IMR-90 (cell line): ENCODE results near the gene FNBP1. TPM values are rescaled to one million over a fixed set of nuclear protein-coding genes. Genes with fewer than 3 reads are reported as not detected.

Experiments used
- ATAC-seq: fragments of 200-7000 bp; cut with Tn5 transposase; 2 replicates; pipeline ENCODE4 v1.9.1; 2020; ENCODE audit warnings: low read depth, mild to moderate bottlenecking, moderate library complexity
- BruUV-seq: library from RNA; stranded (reverse); fragments of 400-500 nt; replicated peaks from 2 replicates; lab custom pipeline; 2021; lab: Mats Ljungman, UMichigan
- CTCF ChIA-PET: fragments of 300-600 bp; formaldehyde crosslinking; extraction: SDS; loops from one replicate; lab custom pipeline; 2021; ENCODE audit warnings: antibody characterized with exemption; lab: Yijun Ruan, JAX
- POLR2A ChIA-PET: fragments of 300-600 bp; sonication (Branson Sonifier 250); formaldehyde crosslinking; loops from one replicate; lab custom pipeline; 2022; ENCODE audit warnings: antibody characterized with exemption; ENCODE audit not compliant: unreplicated experiment; lab: Charles Lee
- DNase-seq: peaks from one replicate; pipeline ENCODE4 v3.0.0; 2013
- H2AFZ ChIP-seq: replicated peaks from 2 replicates; pipeline ENCODE3; 2013; ENCODE audit warnings: low read length, mild to moderate bottlenecking; ENCODE audit not compliant: poor library complexity
- H2AK5ac ChIP-seq: 2 replicates; pipeline ENCODE4 v1.6.1; 2013; ENCODE audit warnings: low read depth, low read length, inconsistent platforms
- H2AK9ac ChIP-seq: replicated peaks from 2 replicates; pipeline ENCODE3; 2013; ENCODE audit warnings: mild to moderate bottlenecking, low read depth, low read length, moderate library complexity; ENCODE audit not compliant: poor library complexity
- H2BK120ac ChIP-seq: 2 replicates; pipeline ENCODE4 v1.6.1; 2013; ENCODE audit warnings: low read depth, low read length, inconsistent platforms
- H2BK15ac ChIP-seq: 3 replicates; pipeline ENCODE4 v1.6.1; 2013; ENCODE audit warnings: low read depth, low read length, inconsistent platforms
- H2BK20ac ChIP-seq: 2 replicates; pipeline ENCODE4 v1.6.1; 2013; ENCODE audit warnings: low read depth, mild to moderate bottlenecking, inconsistent platforms, low read length, moderate library complexity
- H2BK5ac ChIP-seq: 2 replicates; pipeline ENCODE4 v1.6.1; 2013; ENCODE audit warnings: mild to moderate bottlenecking, low read depth, low read length, inconsistent platforms; ENCODE audit not compliant: poor library complexity, severe bottlenecking
- H3K14ac ChIP-seq: replicated peaks from 2 replicates; pipeline ENCODE4 v1.6.1; 2013; ENCODE audit warnings: low read depth, low read length, inconsistent platforms
- H3K18ac ChIP-seq: 2 replicates; pipeline ENCODE4 v1.6.1; 2013; ENCODE audit warnings: low read depth, low read length, control low read depth
- H3K23ac ChIP-seq: 2 replicates; pipeline ENCODE4 v1.6.1; 2013; ENCODE audit warnings: low read depth, low read length, inconsistent platforms
- H3K27ac ChIP-seq: 2 replicates; pipeline ENCODE4 v1.5.1; 2013; ENCODE audit warnings: mild to moderate bottlenecking, control low read depth, low read length; ENCODE audit not compliant: insufficient read depth
- H3K27me3 ChIP-seq: 2 replicates; pipeline ENCODE4 v1.6.1; 2013; ENCODE audit warnings: low read length; ENCODE audit not compliant: control insufficient read depth, insufficient read depth
- H3K36me3 ChIP-seq: 2 replicates; pipeline ENCODE4 v1.6.1; 2013; ENCODE audit warnings: low read length, mixed read lengths; ENCODE audit not compliant: control insufficient read depth, insufficient read depth
- H3K4ac ChIP-seq: 2 replicates; pipeline ENCODE4 v1.6.1; 2013; ENCODE audit warnings: low read depth, low read length, inconsistent platforms
- H3K4me1 ChIP-seq: 2 replicates; pipeline ENCODE4 v1.6.1; 2013; ENCODE audit warnings: low read length, mixed read lengths; ENCODE audit not compliant: control insufficient read depth, insufficient read depth
- H3K4me2 ChIP-seq: 2 replicates; pipeline ENCODE4 v1.6.1; 2013; ENCODE audit warnings: low read depth, mild to moderate bottlenecking, control low read depth, low read length, moderate library complexity
- H3K4me3 ChIP-seq: 2 replicates; pipeline ENCODE4 v1.5.1; 2013; ENCODE audit warnings: low read depth, mild to moderate bottlenecking, control low read depth, low read length, moderate library complexity; ENCODE audit not compliant: insufficient read depth
- H3K56ac ChIP-seq: 2 replicates; pipeline ENCODE4 v1.6.1; 2013; ENCODE audit warnings: low read length, inconsistent platforms; ENCODE audit not compliant: insufficient read depth; ENCODE audit errors: extremely low read depth
- H3K79me1 ChIP-seq, 2 experiments: 2 replicates each; pipeline ENCODE4 v1.6.1; 2013; ENCODE audit warnings: low read length in 2 of 2, inconsistent platforms in 1 of 2, low read depth in 1 of 2
- H3K9ac ChIP-seq: 2 replicates; pipeline ENCODE4 v1.6.1; 2013; ENCODE audit warnings: low read depth, low read length, control low read depth
- H3K9me1 ChIP-seq: 2 replicates; pipeline ENCODE4 v1.6.1; 2013; ENCODE audit warnings: low read length, inconsistent platforms; ENCODE audit not compliant: insufficient read depth
- H3K9me3 ChIP-seq: 2 replicates; pipeline ENCODE4 v1.6.1; 2013; ENCODE audit warnings: low read length; ENCODE audit not compliant: control insufficient read depth, insufficient read depth
- H4K20me1 ChIP-seq: 2 replicates; pipeline ENCODE4 v1.6.1; 2013; ENCODE audit warnings: low read length, inconsistent platforms; ENCODE audit not compliant: insufficient read depth
- H4K5ac ChIP-seq: 2 replicates; pipeline ENCODE4 v1.6.1; 2013; ENCODE audit warnings: mild to moderate bottlenecking, low read depth, low read length, control low read depth
- H4K8ac ChIP-seq, 2 experiments: 2 replicates each; pipeline ENCODE4 v1.6.1; 2013; ENCODE audit warnings: low read depth in 2 of 2, low read length in 2 of 2, control low read depth in 1 of 2, inconsistent platforms in 1 of 2
- H4K91ac ChIP-seq: 2 replicates; pipeline ENCODE4 v1.6.1; 2013; ENCODE audit warnings: low read depth, low read length, inconsistent platforms; ENCODE audit not compliant: insufficient read depth
- BHLHE40 ChIP-seq: fragments of 150-350 bp; IDR thresholded peaks from 2 replicates; pipeline ENCODE4 v1.6.1; 2016; ENCODE audit warnings: mild to moderate bottlenecking, low read depth, low read length
- CEBPB ChIP-seq: IDR thresholded peaks from 2 replicates; pipeline ENCODE4 v1.6.1; 2012; ENCODE audit warnings: low read depth, low read length, improper control_type of control experiment
- CHD1 ChIP-seq: IDR thresholded peaks from 2 replicates; pipeline ENCODE4 v1.6.1; 2012; ENCODE audit warnings: low read depth, low read length, improper control_type of control experiment
- FOS ChIP-seq: fragments of 150-350 bp; IDR thresholded peaks from 2 replicates; pipeline ENCODE4 v1.6.1; 2016; ENCODE audit warnings: low read depth, low read length
- MAFK ChIP-seq: IDR thresholded peaks from 2 replicates; pipeline ENCODE4 v1.6.1; 2012; ENCODE audit warnings: low read depth, low read length, improper control_type of control experiment
- MXI1 ChIP-seq: IDR thresholded peaks from 2 replicates; pipeline ENCODE4 v1.6.1; 2012; ENCODE audit warnings: low read depth, mild to moderate bottlenecking, low read length, moderate library complexity, borderline replicate concordance
- POLR2A ChIP-seq: IDR thresholded peaks from 2 replicates; pipeline ENCODE4 v1.6.1; 2012; ENCODE audit warnings: mild to moderate bottlenecking, low read depth, low read length
- RAD21 ChIP-seq: IDR thresholded peaks from 2 replicates; pipeline ENCODE4 v1.6.1; 2012; ENCODE audit warnings: low read length, improper control_type of control experiment
- RCOR1 ChIP-seq: IDR thresholded peaks from 2 replicates; pipeline ENCODE4 v1.6.1; 2012; ENCODE audit warnings: mild to moderate bottlenecking, low read length, improper control_type of control experiment; ENCODE audit not compliant: insufficient replicate concordance
- RFX5 ChIP-seq: IDR thresholded peaks from 2 replicates; pipeline ENCODE4 v1.8.0; 2012; ENCODE audit warnings: low read depth, mild to moderate bottlenecking, low read length, moderate library complexity
- dilution Hi-C: fragments of 300-500 bp; cut with HindIII; formaldehyde crosslinking; loops from one replicate; pipeline ENCODE4 v1.14.3; 2018; ENCODE audit warnings: low sequenced_read_pairs; ENCODE audit not compliant: unreplicated experiment
- in situ Hi-C: fragments of 300-500 bp; cut with MboI; formaldehyde crosslinking; loops from 3 replicates; pipeline ENCODE4 v1.14.3; 2019; ENCODE audit warnings: low sequenced_read_pairs, inconsistent platforms, mixed read lengths
- intact Hi-C: fragments of 100-400 bp; cut with micrococcal nuclease; formaldehyde crosslinking; loops from 2 replicates; pipeline ENCODE4 v1.10.0; 2022
- polyA plus RNA-seq, 3 experiments: library from polyadenylated mRNA; depleted of rRNA; stranded (reverse); fragments of >200 nt; gene quantifications; 2 replicates each; pipeline ENCODE4 v1.2.3, GENCODE V29; 2012; ENCODE audit warnings: low replicate concordance in 1 of 3
- total RNA-seq: library from RNA; depleted of rRNA; stranded (reverse); fragments of >200 nt; gene quantifications from 2 replicates; pipeline ENCODE4 v1.2.3, GENCODE V29; 2012
- TF ChIP-seq, protein P1 (sequence below): conservative IDR thresholded peaks from 2 replicates; pipeline ENCODE4 v1.5.1; 2012; ENCODE audit warnings: mild to moderate bottlenecking, low read depth, low read length, improper control_type of control experiment

FNBP1 gene
- total and polyA plus RNA-seq, 2 of the 4 experiments (the other 2 are of a cell fraction), result 10.3 to 15.4 TPM

DNA sequence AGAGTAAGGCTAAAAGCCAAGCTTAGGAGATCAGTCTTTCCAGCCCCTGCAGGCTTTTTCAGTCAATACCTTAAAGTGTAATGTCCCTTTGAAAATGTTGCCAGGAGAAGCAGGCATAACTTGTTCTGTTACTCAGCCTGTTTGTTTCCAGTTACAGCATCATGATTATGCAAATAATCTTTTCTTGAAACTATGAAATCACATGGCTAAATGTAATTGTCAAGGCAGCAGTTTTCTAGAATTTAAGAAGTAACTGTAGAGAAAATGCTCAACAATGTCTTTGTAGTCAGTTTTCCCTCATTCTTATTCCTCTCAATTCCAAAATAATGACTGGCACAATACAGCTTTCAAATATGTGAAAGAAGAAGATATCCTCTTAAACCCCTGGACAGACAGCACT lies 8.9 kb upstream of the FNBP1 start:
- no peak overlapping the region for H4K8ac ChIP-seq
- no peak overlapping the region for H2AK5ac ChIP-seq
- H3K14ac ChIP-seq, result no peak overlapping the region
- peaks cover 16 to 44% of the 10 kb centered on the region in 2 experiments for H3K79me1 ChIP-seq
- no peak overlapping the region for H2BK20ac ChIP-seq
- no peak overlapping the region for H2BK5ac ChIP-seq
- peaks cover under 1% of the 10 kb centered on the region; the same call in 1 of the 2 replicates for H4K20me1 ChIP-seq
- DNase-seq (no peak), ATAC-seq (no peak)
- no peak overlapping the region for H2AFZ ChIP-seq
- intact Hi-C loops (no loop called here), in situ Hi-C loops (loop anchor here (25.0 kb wide), 1 partner anchor 165 kb away; no protein-coding TSS in a partner anchor), dilution Hi-C loops (no loop called here)
- H2BK15ac ChIP-seq, result no peak overlapping the region
- BruUV-seq, result no TSS peak
- H3K23ac ChIP-seq, result no peak overlapping the region; the same call in 1 of the 2 replicates
- no peak overlapping the region for H4K5ac ChIP-seq
- no peaks in the 10 kb centered on the region for H3K27me3 ChIP-seq
- CTCF ChIA-PET, result no interaction called here
- H3K18ac ChIP-seq, result no peak overlapping the region
- H3K9me1 ChIP-seq, result peaks cover 2% of the 10 kb centered on the region; the same call in 1 of the 2 replicates
- no peak overlapping the region for H2AK9ac ChIP-seq
- no peak overlapping the region for H3K9ac ChIP-seq
- no peaks in the 10 kb centered on the region for H3K36me3 ChIP-seq
- H3K9me3 ChIP-seq, result no peaks in the 10 kb centered on the region
- H3K4me1 ChIP-seq, result no peaks in the 10 kb centered on the region
- H3K4me2 ChIP-seq, result no peak overlapping the region
- H3K4me3 ChIP-seq, result no peak overlapping the region
- no peak overlapping the region for H3K56ac ChIP-seq
- TF ChIP-seq CHD1 (no peak), CEBPB (no peak), MXI1 (no peak), POLR2A (no peak), RFX5 (no peak), BHLHE40 (no peak), RCOR1 (no peak), FOS (no peak), RAD21 (no peak), MAFK (no peak)
- TF ChIP-seq, protein P1, sequence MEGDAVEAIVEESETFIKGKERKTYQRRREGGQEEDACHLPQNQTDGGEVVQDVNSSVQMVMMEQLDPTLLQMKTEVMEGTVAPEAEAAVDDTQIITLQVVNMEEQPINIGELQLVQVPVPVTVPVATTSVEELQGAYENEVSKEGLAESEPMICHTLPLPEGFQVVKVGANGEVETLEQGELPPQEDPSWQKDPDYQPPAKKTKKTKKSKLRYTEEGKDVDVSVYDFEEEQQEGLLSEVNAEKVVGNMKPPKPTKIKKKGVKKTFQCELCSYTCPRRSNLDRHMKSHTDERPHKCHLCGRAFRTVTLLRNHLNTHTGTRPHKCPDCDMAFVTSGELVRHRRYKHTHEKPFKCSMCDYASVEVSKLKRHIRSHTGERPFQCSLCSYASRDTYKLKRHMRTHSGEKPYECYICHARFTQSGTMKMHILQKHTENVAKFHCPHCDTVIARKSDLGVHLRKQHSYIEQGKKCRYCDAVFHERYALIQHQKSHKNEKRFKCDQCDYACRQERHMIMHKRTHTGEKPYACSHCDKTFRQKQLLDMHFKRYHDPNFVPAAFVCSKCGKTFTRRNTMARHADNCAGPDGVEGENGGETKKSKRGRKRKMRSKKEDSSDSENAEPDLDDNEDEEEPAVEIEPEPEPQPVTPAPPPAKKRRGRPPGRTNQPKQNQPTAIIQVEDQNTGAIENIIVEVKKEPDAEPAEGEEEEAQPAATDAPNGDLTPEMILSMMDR, result no peak
- no peak overlapping the region for H2BK120ac ChIP-seq
- POLR2A ChIA-PET, result no interaction called here
- H3K4ac ChIP-seq, result no peak overlapping the region
- H3K27ac ChIP-seq, result no peak overlapping the region
- H4K91ac ChIP-seq, result no peak overlapping the region
